ENCODE data around the gene DCTN1. TPM values are rescaled to one million over a fixed set of nuclear protein-coding genes. Genes with fewer than 3 reads are reported as not detected.

The DCTN1 gene
- polyA plus RNA-seq, 1 of the 3 experiments (the other 2 are of a cell fraction) = 91.1 TPM

DNA sequence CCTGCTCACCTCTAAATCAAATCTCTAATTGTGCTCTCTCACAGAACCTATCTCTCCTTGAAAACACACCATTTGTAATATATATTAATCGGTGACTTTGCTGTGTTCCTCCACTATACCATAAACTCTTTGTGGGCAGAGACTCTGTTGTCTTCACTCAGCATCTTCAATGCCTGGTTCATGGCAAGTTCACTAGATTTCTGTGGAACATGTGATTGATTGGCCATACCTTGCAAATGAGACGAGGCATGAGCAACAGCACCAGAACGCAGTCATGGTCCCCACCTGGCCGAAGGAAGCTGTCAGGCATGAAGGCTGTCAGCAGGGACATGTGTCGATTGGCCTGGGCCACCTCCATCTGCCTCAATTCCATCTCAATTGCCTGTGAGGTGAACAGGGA lies 11.6 kb downstream of the DCTN1 start:
- ChIA-PET POLR2A (interaction anchor here (1.2 kb wide), 1 partner anchor 11 kb away, joined by 3 read pairs; no protein-coding TSS in a partner anchor), CTCF (interaction anchor here (3.9 kb wide), 1 partner anchor 34 kb away, joined by 17 read pairs; no protein-coding TSS in a partner anchor)
- no peak overlapping the region for H2AFZ ChIP-seq (ENCODE audit: low read depth)
- H3K9me3 ChIP-seq = no peaks in the 10 kb centered on the region
- H4K20me1 ChIP-seq (ENCODE audit: insufficient read depth) = no peaks in the 10 kb centered on the region
- H3K4me1 ChIP-seq (ENCODE audit: control insufficient read depth in 1 of 2, insufficient read depth in 2 of 2, low read depth in 1 of 2, low read length in 1 of 2) = peaks cover 0 to 7% of the 10 kb centered on the region in 2 experiments; a peak in 1 of 4 replicates
- no peak overlapping the region for H3K9ac ChIP-seq
- no peaks in the 10 kb centered on the region for H3K27me3 ChIP-seq (ENCODE audit: insufficient read depth)
- no peak for TF ChIP-seq MEF2A (IDR thresholded peaks at IDR 0.05; ENCODE audit: borderline replicate concordance, low read depth)
- H3K79me2 ChIP-seq (ENCODE audit: insufficient read depth) = peaks cover 4% of the 10 kb centered on the region; the same call in 1 of the 2 replicates
- H3K4me3 ChIP-seq (ENCODE audit: low read depth in 2 of 2, low read length in 1 of 2) = no peak overlapping the region
- H3K4me2 ChIP-seq = no peak overlapping the region
- no peaks in the 10 kb centered on the region for H3F3A ChIP-seq (replicated peaks; ENCODE audit: insufficient read depth)
- H3K9me2 ChIP-seq = no peaks in the 10 kb centered on the region
- 88% methylated on average over 5 of the region's 5 CpGs for WGBS (ENCODE audit: low lambda C conversion rate)
- no peak for DNase-seq
- no peak overlapping the region for H3K27ac ChIP-seq (ENCODE audit: low read depth in 2 of 2, low read length in 1 of 2)
- H3K36me3 ChIP-seq (replicated peaks in 1 of 2; ENCODE audit: control insufficient read depth in 1 of 2, insufficient read depth in 2 of 2, low read length in 1 of 2) = peaks cover 24 to 81% of the 10 kb centered on the region in 2 experiments

DNA sequence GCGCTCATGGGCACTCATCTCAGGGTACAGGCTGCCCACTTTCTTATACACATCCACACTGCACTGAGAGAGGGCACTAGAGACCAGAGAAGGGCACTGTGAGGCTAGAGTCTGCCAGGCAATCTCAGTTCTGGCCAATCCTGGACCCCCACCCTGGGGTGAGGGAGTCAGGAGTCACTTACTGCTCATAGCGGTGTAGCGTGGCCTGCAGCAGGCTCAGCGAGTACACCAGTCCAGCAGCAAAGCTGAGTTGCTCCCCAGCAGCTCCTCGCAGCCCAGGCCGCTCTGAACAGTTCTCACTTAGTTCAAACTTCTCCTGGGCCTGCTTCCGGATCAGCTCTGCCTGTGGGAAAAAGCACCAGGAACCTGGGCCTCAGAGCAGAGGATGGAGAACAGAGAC lies 12.3 kb downstream of the DCTN1 start:
- Histone ChIP-seq H4K20me1 (ENCODE audit: insufficient read depth) (no peaks in the 10 kb centered on the region), H2AFZ (ENCODE audit: low read depth) (no peak overlapping the region), H3K4me2 (no peak overlapping the region), H3K27ac (ENCODE audit: low read depth in 2 of 2, low read length in 1 of 2) (no peak overlapping the region), H3F3A (replicated peaks; ENCODE audit: insufficient read depth) (no peaks in the 10 kb centered on the region), H3K4me3 (ENCODE audit: low read depth in 2 of 2, low read length in 1 of 2) (no peak overlapping the region), H3K36me3 (replicated peaks in 1 of 2; ENCODE audit: control insufficient read depth in 1 of 2, insufficient read depth in 2 of 2, low read length in 1 of 2) (peaks cover 30 to 88% of the 10 kb centered on the region in 2 experiments), H3K79me2 (ENCODE audit: insufficient read depth) (no peaks in the 10 kb centered on the region), H3K9me2 (no peaks in the 10 kb centered on the region), H3K9ac (no peak overlapping the region), H3K4me1 (ENCODE audit: control insufficient read depth in 1 of 2, insufficient read depth in 2 of 2, low read depth in 1 of 2, low read length in 1 of 2) (no peaks in the 10 kb centered on the region; a peak in 1 of 4 replicates), H3K9me3 (no peaks in the 10 kb centered on the region), H3K27me3 (ENCODE audit: insufficient read depth) (no peaks in the 10 kb centered on the region)
- ChIA-PET POLR2A (interaction anchor here (1.2 kb wide), 1 partner anchor 10 kb away, joined by 3 read pairs; no protein-coding TSS in a partner anchor), CTCF (interaction anchor here (0.6 to 3.9 kb wide), 3 partner anchors 14 to 64 kb away, joined by 3 to 17 read pairs (median 4); no protein-coding TSS in a partner anchor)
- 98% methylated on average over 7 of the region's 7 CpGs for WGBS (ENCODE audit: low lambda C conversion rate)
- TF ChIP-seq NFIC (IDR thresholded peaks at IDR 0.05; ENCODE audit: borderline replicate concordance) = no peak
- TF ChIP-seq, protein P1, sequence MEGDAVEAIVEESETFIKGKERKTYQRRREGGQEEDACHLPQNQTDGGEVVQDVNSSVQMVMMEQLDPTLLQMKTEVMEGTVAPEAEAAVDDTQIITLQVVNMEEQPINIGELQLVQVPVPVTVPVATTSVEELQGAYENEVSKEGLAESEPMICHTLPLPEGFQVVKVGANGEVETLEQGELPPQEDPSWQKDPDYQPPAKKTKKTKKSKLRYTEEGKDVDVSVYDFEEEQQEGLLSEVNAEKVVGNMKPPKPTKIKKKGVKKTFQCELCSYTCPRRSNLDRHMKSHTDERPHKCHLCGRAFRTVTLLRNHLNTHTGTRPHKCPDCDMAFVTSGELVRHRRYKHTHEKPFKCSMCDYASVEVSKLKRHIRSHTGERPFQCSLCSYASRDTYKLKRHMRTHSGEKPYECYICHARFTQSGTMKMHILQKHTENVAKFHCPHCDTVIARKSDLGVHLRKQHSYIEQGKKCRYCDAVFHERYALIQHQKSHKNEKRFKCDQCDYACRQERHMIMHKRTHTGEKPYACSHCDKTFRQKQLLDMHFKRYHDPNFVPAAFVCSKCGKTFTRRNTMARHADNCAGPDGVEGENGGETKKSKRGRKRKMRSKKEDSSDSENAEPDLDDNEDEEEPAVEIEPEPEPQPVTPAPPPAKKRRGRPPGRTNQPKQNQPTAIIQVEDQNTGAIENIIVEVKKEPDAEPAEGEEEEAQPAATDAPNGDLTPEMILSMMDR (IDR thresholded peaks at IDR 0.05) = no peak
- no peak for DNase-seq

DNA sequence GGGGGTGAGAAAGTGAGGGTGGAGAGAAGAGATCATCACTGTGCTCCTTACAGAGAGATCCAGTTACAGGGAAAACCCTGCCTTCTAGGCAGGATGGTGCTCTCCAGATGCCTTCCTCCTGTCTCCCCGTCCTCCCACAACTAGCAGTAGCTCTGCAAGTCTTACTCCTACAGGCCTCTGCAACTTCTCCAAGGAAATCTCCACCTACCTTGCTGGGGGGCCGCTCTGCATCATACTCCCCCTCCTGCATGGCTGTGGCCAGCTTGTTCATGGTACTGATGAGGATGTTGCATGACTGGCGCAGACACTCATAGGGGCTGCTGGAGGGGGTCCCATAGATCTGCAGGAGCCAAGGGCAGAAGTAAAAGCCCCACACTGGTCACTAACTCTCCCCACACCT lies 14.1 kb downstream of the DCTN1 start:
- no peaks in the 10 kb centered on the region for H3K9me3 ChIP-seq
- no peaks in the 10 kb centered on the region for H3F3A ChIP-seq (replicated peaks; ENCODE audit: insufficient read depth)
- ChIA-PET POLR2A (no interaction called here), CTCF (interaction anchor here (0.7 to 3.9 kb wide), 6 partner anchors 8 to 32 kb away, joined by 3 to 17 read pairs (median 3); no protein-coding TSS in a partner anchor)
- no peaks in the 10 kb centered on the region for H3K9me2 ChIP-seq
- TF ChIP-seq FOSL2 (IDR thresholded peaks at IDR 0.05; ENCODE audit: borderline replicate concordance, low read depth) (no peak), MEF2A (IDR thresholded peaks at IDR 0.05; ENCODE audit: borderline replicate concordance, low read depth) (no peak), TCF12 (IDR thresholded peaks at IDR 0.05) (no peak), SMC3 (IDR thresholded peaks at IDR 0.05; ENCODE audit: low read depth, low read length) (no peak), EP300 (IDR thresholded peaks at IDR 0.05; ENCODE audit: borderline replicate concordance in 1 of 2, low read depth in 1 of 2, low read length in 1 of 2) (no peak), NFIC (IDR thresholded peaks at IDR 0.05; ENCODE audit: borderline replicate concordance) (no peak), GATA2 (CRISPR knock-in tag; IDR thresholded peaks at IDR 0.05) (no peak), CHD2 (IDR thresholded peaks at IDR 0.05; ENCODE audit: low read length, partially characterized antibody) (no peak), RCOR1 (IDR thresholded peaks at IDR 0.05; ENCODE audit: low read length) (no peak), YY1 (IDR thresholded peaks at IDR 0.05; ENCODE audit: low read depth) (no peak)
- no peak overlapping the region for H3K4me3 ChIP-seq (ENCODE audit: low read depth in 2 of 2, low read length in 1 of 2)
- H3K9ac ChIP-seq = no peak overlapping the region
- peaks cover 39 to 97% of the 10 kb centered on the region in 2 experiments for H3K36me3 ChIP-seq (replicated peaks in 1 of 2; ENCODE audit: control insufficient read depth in 1 of 2, insufficient read depth in 2 of 2, low read length in 1 of 2)
- no peak overlapping the region for H3K27ac ChIP-seq (ENCODE audit: low read depth in 2 of 2, low read length in 1 of 2)
- DNase-seq = no peak
- H3K4me1 ChIP-seq (ENCODE audit: control insufficient read depth in 1 of 2, insufficient read depth in 2 of 2, low read depth in 1 of 2, low read length in 1 of 2) = no peaks in the 10 kb centered on the region
- no peak overlapping the region for H3K4me2 ChIP-seq
- H3K79me2 ChIP-seq (ENCODE audit: insufficient read depth) = no peaks in the 10 kb centered on the region
- no peak overlapping the region for H2AFZ ChIP-seq (ENCODE audit: low read depth)
- WGBS (ENCODE audit: low lambda C conversion rate) = 96% methylated on average over 3 of the region's 3 CpGs
- H4K20me1 ChIP-seq (ENCODE audit: insufficient read depth) = no peaks in the 10 kb centered on the region
- H3K27me3 ChIP-seq (ENCODE audit: insufficient read depth) = no peaks in the 10 kb centered on the region
